ENCODE measurements around the gene CFAP97D2.

DNA sequence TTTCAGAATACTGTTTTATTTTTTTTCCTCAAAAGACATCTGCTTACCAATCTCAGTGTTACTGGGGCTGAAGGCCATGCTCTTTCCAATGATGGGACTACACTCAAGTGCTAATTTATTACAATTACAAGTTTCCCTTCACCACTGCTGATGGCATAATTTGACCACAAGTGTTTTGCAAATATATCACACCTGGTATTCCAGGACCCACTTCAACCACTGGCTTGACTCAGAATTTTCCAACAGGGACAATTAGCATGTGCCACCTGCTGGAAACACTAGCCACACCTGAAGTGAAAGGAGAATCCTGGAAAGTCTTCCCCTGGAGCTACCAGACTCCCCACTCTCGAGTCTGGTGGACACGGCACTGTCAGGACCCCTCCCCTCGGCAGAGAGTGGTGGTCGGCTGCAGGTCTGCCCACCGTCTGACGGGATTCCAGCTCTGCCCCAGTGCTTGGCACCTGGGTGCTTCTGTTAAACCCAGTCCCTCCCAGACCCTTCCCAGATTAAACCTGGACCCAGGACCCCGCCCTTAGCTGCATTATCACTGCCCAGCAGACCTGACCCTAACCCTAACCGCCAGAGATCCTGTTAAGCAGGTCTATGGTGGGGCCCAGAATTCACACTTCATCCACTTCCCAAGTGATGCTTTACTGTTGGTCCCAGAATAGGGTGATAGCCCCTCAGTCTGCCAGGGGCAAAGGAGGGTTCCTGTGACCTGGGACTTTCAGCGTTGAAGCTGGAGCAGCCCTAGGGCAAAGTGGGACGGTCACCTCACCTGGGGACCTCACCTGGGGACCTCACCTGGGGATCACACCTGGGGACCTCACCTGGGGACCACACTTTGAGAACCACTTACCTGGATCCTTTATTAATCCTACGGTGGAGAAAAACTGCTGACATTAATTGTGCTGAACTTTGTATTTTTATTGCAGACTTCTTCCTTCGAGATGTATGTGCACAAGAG is 29.0 kb upstream of the CFAP97D2 start:
- TF ChIP-seq, protein P1, sequence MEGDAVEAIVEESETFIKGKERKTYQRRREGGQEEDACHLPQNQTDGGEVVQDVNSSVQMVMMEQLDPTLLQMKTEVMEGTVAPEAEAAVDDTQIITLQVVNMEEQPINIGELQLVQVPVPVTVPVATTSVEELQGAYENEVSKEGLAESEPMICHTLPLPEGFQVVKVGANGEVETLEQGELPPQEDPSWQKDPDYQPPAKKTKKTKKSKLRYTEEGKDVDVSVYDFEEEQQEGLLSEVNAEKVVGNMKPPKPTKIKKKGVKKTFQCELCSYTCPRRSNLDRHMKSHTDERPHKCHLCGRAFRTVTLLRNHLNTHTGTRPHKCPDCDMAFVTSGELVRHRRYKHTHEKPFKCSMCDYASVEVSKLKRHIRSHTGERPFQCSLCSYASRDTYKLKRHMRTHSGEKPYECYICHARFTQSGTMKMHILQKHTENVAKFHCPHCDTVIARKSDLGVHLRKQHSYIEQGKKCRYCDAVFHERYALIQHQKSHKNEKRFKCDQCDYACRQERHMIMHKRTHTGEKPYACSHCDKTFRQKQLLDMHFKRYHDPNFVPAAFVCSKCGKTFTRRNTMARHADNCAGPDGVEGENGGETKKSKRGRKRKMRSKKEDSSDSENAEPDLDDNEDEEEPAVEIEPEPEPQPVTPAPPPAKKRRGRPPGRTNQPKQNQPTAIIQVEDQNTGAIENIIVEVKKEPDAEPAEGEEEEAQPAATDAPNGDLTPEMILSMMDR (IDR thresholded peaks at IDR 0.05): no peak
- no peak for TF ChIP-seq POLR2A (IDR thresholded peaks at IDR 0.05)

All from thyroid gland (tissue), 4 donors.